A673 (cell line): Measurements from ENCODE around the gene DMXL2. TPM values are rescaled to one million over a fixed set of nuclear protein-coding genes. Genes with fewer than 3 reads are reported as not detected.
"Not testable (repeated sequence)": the region's sequence is repeated elsewhere in the genome, so short reads cannot be mapped to it uniquely, and the experiment has no call there.

Experiments used
- BruUV-seq: library from RNA; stranded (reverse); fragments of 400-500 nt; replicated peaks from 2 replicates; lab custom pipeline; 2021; lab: Mats Ljungman, UMichigan
- CTCF ChIA-PET: fragments of 300-600 bp; sonication (Branson Sonifier 250); formaldehyde crosslinking; loops from one replicate; lab custom pipeline; 2022; ENCODE audit warnings: antibody characterized with exemption; lab: Charles Lee
- POLR2A ChIA-PET: fragments of 300-600 bp; sonication (Branson Sonifier 250); formaldehyde crosslinking; loops from one replicate; lab custom pipeline; 2022; ENCODE audit warnings: antibody characterized with exemption; ENCODE audit not compliant: low non-redundant PET; lab: Charles Lee
- DNase-seq: peaks from one replicate; pipeline ENCODE4 v3.0.0-alpha.2; 2015; ENCODE audit warnings: low spot score
- H3K27ac ChIP-seq: fragments of 200-600 bp; sonication (generic); 2 replicates; pipeline ENCODE4 v1.5.1; 2016; ENCODE audit warnings: mixed run types, low read depth, mild to moderate bottlenecking, mixed read lengths, antibody characterized with exemption, low read length; ENCODE audit not compliant: poor library complexity, severe bottlenecking
- H3K27me3 ChIP-seq: fragments of 200-600 bp; sonication (generic); replicated peaks from 2 replicates; pipeline ENCODE4 v1.6.1; 2017; ENCODE audit warnings: mixed run types, low read depth, mild to moderate bottlenecking, mixed read lengths, antibody characterized with exemption, low read length; ENCODE audit not compliant: insufficient read depth, poor library complexity
- H3K36me3 ChIP-seq: fragments of 200-600 bp; sonication (generic); 2 replicates; pipeline ENCODE4 v1.6.1; 2016; ENCODE audit warnings: mixed run types, mild to moderate bottlenecking, mixed read lengths, antibody characterized with exemption, low read length; ENCODE audit not compliant: insufficient read depth, poor library complexity, severe bottlenecking
- H3K4me1 ChIP-seq: fragments of 200-600 bp; sonication (generic); 2 replicates; pipeline ENCODE4 v1.6.1; 2017; ENCODE audit warnings: mixed run types, mild to moderate bottlenecking, mixed read lengths, antibody characterized with exemption, low read length; ENCODE audit not compliant: insufficient read depth, poor library complexity, severe bottlenecking
- H3K4me3 ChIP-seq: fragments of 200-600 bp; sonication (generic); 2 replicates; pipeline ENCODE4 v1.5.1; 2016; ENCODE audit warnings: low read depth, mixed run types, mild to moderate bottlenecking, mixed read lengths, low read length; ENCODE audit not compliant: poor library complexity, severe bottlenecking
- H3K9me3 ChIP-seq: fragments of 200-600 bp; sonication (generic); 2 replicates; pipeline ENCODE4 v1.6.1; 2016; ENCODE audit warnings: mixed run types, low read depth, mild to moderate bottlenecking, mixed read lengths, antibody characterized with exemption, low read length; ENCODE audit not compliant: poor library complexity, severe bottlenecking
- CTCF ChIP-seq: fragments of 300-800, 200-600 bp; sonication (generic); conservative IDR thresholded peaks from 2 replicates; pipeline ENCODE4 v1.5.1; 2017; ENCODE audit warnings: low read depth, mild to moderate bottlenecking, antibody characterized with exemption, low read length, moderate library complexity, mixed read lengths
- EZH2 ChIP-seq: fragments of 200-600 bp; sonication (generic); IDR thresholded peaks from 2 replicates; pipeline ENCODE4 v1.6.1; 2017; ENCODE audit warnings: borderline replicate concordance, low read depth, mild to moderate bottlenecking, mixed read lengths, antibody characterized with exemption, low read length; ENCODE audit not compliant: poor library complexity, severe bottlenecking
- intact Hi-C: fragments of 100-400 bp; cut with micrococcal nuclease; formaldehyde crosslinking; loops from one replicate; pipeline ENCODE4 v1.10.0; 2022; ENCODE audit not compliant: unreplicated experiment
- total RNA-seq: library from RNA; stranded (reverse); gene quantifications from 2 replicates; pipeline ENCODE4 v1.2.3, GENCODE V29; 2021

DMXL2 gene
- total RNA-seq, 1 experiment from 2014 or later, result 23.2 TPM

- no TSS peak for BruUV-seq
- Histone ChIP-seq H3K36me3 (no peaks in the 10 kb centered on the region), H3K9me3 (no peaks in the 10 kb centered on the region), H3K4me3 (no peak overlapping the region), H3K27me3 (no peaks in the 10 kb centered on the region), H3K4me1 (no peaks in the 10 kb centered on the region), H3K27ac (no peak overlapping the region)
- CTCF ChIA-PET, result interaction anchor here (0.6 to 4.3 kb wide), 9 partner anchors 28 to 431 kb away, joined by 3 to 111 read pairs (median 4); partner anchors contain the start of gene DMXL2
- peak; percentile 77 for DNase-seq
- TF ChIP-seq EZH2 (no peak), CTCF (peak; percentile 77)
- intact Hi-C loops, result loop anchor here (1.0 to 10.0 kb wide), 2 partner anchors 126 to 255 kb away; no protein-coding TSS in a partner anchor
- POLR2A ChIA-PET, result interaction anchor here (0.6 kb wide), 1 partner anchor 88 kb away, joined by 4 read pairs; the partner anchor contains the start of gene LYSMD2
These were observed 27.3 kb upstream of the DMXL2 start for GRCh38 chr15:51649659-51650521.

GRCh38 chr15:51648643-51649042, 26.1 kb upstream of the DMXL2 start:
- intact Hi-C loops, result loop anchor here (10.0 kb wide), 1 partner anchor 256 kb away; no protein-coding TSS in a partner anchor
- CTCF ChIA-PET, result interaction anchor here (4.3 kb wide), 1 partner anchor 128 kb away, joined by 111 read pairs; no protein-coding TSS in a partner anchor
- DNase-seq, H3K4me1 ChIP-seq, H3K27me3 ChIP-seq, H3K36me3 ChIP-seq, POLR2A ChIA-PET, H3K4me3 ChIP-seq, BruUV-seq, H3K9me3 ChIP-seq, H3K27ac ChIP-seq: not testable (repeated sequence)

GRCh38 chr15:51648101-51648500, 25.5 kb upstream of the DMXL2 start:
- not testable (repeated sequence) for H3K9me3 ChIP-seq, H3K27ac ChIP-seq, BruUV-seq, H3K4me1 ChIP-seq, H3K4me3 ChIP-seq, H3K27me3 ChIP-seq, H3K36me3 ChIP-seq, DNase-seq
- ChIA-PET CTCF (interaction anchor here (4.3 kb wide), 1 partner anchor 128 kb away, joined by 111 read pairs; no protein-coding TSS in a partner anchor), POLR2A (interaction anchor here (0.5 kb wide), 1 partner anchor 327 kb away, joined by 7 read pairs; no protein-coding TSS in a partner anchor)
- intact Hi-C loops, result loop anchor here (10.0 kb wide), 1 partner anchor 257 kb away; no protein-coding TSS in a partner anchor

GRCh38 chr15:51647128-51647562, 24.6 kb upstream of the DMXL2 start:
- Histone ChIP-seq H3K27ac (no peak overlapping the region), H3K4me1 (no peaks in the 10 kb centered on the region), H3K9me3 (no peaks in the 10 kb centered on the region), H3K4me3 (no peak overlapping the region), H3K27me3 (no peaks in the 10 kb centered on the region), H3K36me3 (no peaks in the 10 kb centered on the region)
- no peak for TF ChIP-seq CTCF
- TF ChIP-seq EZH2, result no peak
- peak; percentile 9 for DNase-seq
- ChIA-PET CTCF (interaction anchor here (4.3 kb wide), 1 partner anchor 129 kb away, joined by 111 read pairs; no protein-coding TSS in a partner anchor), POLR2A (no interaction called here)
- no TSS peak for BruUV-seq
- intact Hi-C loops, result loop anchor here (10.0 kb wide), 1 partner anchor 258 kb away; no protein-coding TSS in a partner anchor
